Muscle layer of colon (tissue), 2 donors: ENCODE measurements around the gene ZNF248.

Experiments
- H3K27ac ChIP-seq: one replicate; pipeline ENCODE4 v1.7.0; 2013; ENCODE audit warnings: low read depth, mild to moderate bottlenecking, low read length, moderate library complexity
- H3K27me3 ChIP-seq, 2 donors: one replicate each; pipeline ENCODE4 v1.7.0; 2013; ENCODE audit warnings: low read length in 2 of 2, mild to moderate bottlenecking in 2 of 2; ENCODE audit not compliant: insufficient read depth in 2 of 2, control insufficient read depth in 1 of 2
- H3K36me3 ChIP-seq: one replicate; pipeline ENCODE4 v1.7.0; 2013; ENCODE audit warnings: mild to moderate bottlenecking, low read length; ENCODE audit not compliant: insufficient read depth
- H3K4me1 ChIP-seq: one replicate; pipeline ENCODE4 v1.7.0; 2013; ENCODE audit warnings: mild to moderate bottlenecking, low read length; ENCODE audit not compliant: insufficient read depth
- H3K4me3 ChIP-seq, 2 donors: one replicate each; pipeline ENCODE4 v1.7.0; 2013; ENCODE audit warnings: low read length in 2 of 2, low read depth in 1 of 2, mild to moderate bottlenecking in 1 of 2, moderate library complexity in 1 of 2
- H3K9ac ChIP-seq: one replicate; pipeline ENCODE4 v1.7.0; 2013; ENCODE audit warnings: low read length
- H3K9me3 ChIP-seq: one replicate; pipeline ENCODE4 v1.7.0; 2013; ENCODE audit warnings: mild to moderate bottlenecking, low read length
- donor health status: abdominal sarcoma.
- donor health status: Adenocarcinoma of cecum.

ZNF248 gene

GRCh38 chr10:37774351-37774750 is 83.1 kb downstream of the ZNF248 start:
- H3K36me3 ChIP-seq: no peaks in the 10 kb centered on the region
- no peaks in the 10 kb centered on the region for H3K9me3 ChIP-seq
- no peaks in the 10 kb centered on the region for H3K4me1 ChIP-seq
- no peak overlapping the region for H3K4me3 ChIP-seq
- H3K9ac ChIP-seq: no peak overlapping the region
- H3K27ac ChIP-seq: no peak overlapping the region
- H3K27me3 ChIP-seq: no peaks in the 10 kb centered on the region

- Histone ChIP-seq H3K9ac (no peak overlapping the region), H3K9me3 (no peaks in the 10 kb centered on the region), H3K36me3 (no peaks in the 10 kb centered on the region), H3K27ac (no peak overlapping the region), H3K4me1 (no peaks in the 10 kb centered on the region), H3K4me3 (no peak overlapping the region), H3K27me3 (no peaks in the 10 kb centered on the region)
Observed at GRCh38 chr10:37765216-37765615, 92.2 kb downstream of the ZNF248 start.

- H3K9ac ChIP-seq: no peak overlapping the region
- H3K27ac ChIP-seq: no peak overlapping the region
- H3K9me3 ChIP-seq: no peaks in the 10 kb centered on the region
- H3K4me3 ChIP-seq: no peak overlapping the region
- no peaks in the 10 kb centered on the region for H3K27me3 ChIP-seq
- H3K4me1 ChIP-seq: no peaks in the 10 kb centered on the region
- H3K36me3 ChIP-seq: no peaks in the 10 kb centered on the region
Observed at GRCh38 chr10:37763132-37763531, 94.3 kb downstream of the ZNF248 start.

- H3K4me3 ChIP-seq: no peak overlapping the region
- no peak overlapping the region for H3K27ac ChIP-seq
- no peaks in the 10 kb centered on the region for H3K27me3 ChIP-seq
- H3K36me3 ChIP-seq: no peaks in the 10 kb centered on the region
- H3K9ac ChIP-seq: no peak overlapping the region
- H3K9me3 ChIP-seq: no peaks in the 10 kb centered on the region
- no peaks in the 10 kb centered on the region for H3K4me1 ChIP-seq
Observed at GRCh38 chr10:37762287-37762686, 95.1 kb downstream of the ZNF248 start.

- Histone ChIP-seq H3K9ac (no peak overlapping the region), H3K27ac (no peak overlapping the region), H3K27me3 (no peaks in the 10 kb centered on the region), H3K9me3 (no peaks in the 10 kb centered on the region), H3K36me3 (no peaks in the 10 kb centered on the region), H3K4me3 (no peak overlapping the region), H3K4me1 (no peaks in the 10 kb centered on the region)
Observed at GRCh38 chr10:37760817-37761216, 96.6 kb downstream of the ZNF248 start.

GRCh38 chr10:37758074-37758473 is 99.3 kb downstream of the ZNF248 start:
- H3K27ac ChIP-seq: no peak overlapping the region
- no peak overlapping the region for H3K9ac ChIP-seq
- no peaks in the 10 kb centered on the region for H3K36me3 ChIP-seq
- no peaks in the 10 kb centered on the region for H3K27me3 ChIP-seq
- H3K4me3 ChIP-seq: no peak overlapping the region
- H3K4me1 ChIP-seq: peaks cover 4% of the 10 kb centered on the region
- no peaks in the 10 kb centered on the region for H3K9me3 ChIP-seq

- H3K27ac ChIP-seq: no peak overlapping the region
- no peak overlapping the region for H3K4me3 ChIP-seq
- no peaks in the 10 kb centered on the region for H3K36me3 ChIP-seq
- peaks cover 4% of the 10 kb centered on the region for H3K4me1 ChIP-seq
- H3K9ac ChIP-seq: no peak overlapping the region
- no peaks in the 10 kb centered on the region for H3K9me3 ChIP-seq
- no peaks in the 10 kb centered on the region for H3K27me3 ChIP-seq
Observed at GRCh38 chr10:37754538-37755323, 102.7 kb downstream of the ZNF248 start.

GRCh38 chr10:37752334-37752875 is 105.0 kb downstream of the ZNF248 start:
- H3K36me3 ChIP-seq: no peaks in the 10 kb centered on the region
- peaks cover 4% of the 10 kb centered on the region for H3K4me1 ChIP-seq
- H3K27me3 ChIP-seq: no peaks in the 10 kb centered on the region
- H3K4me3 ChIP-seq: no peak overlapping the region
- H3K9me3 ChIP-seq: no peaks in the 10 kb centered on the region
- no peak overlapping the region for H3K27ac ChIP-seq
- no peak overlapping the region for H3K9ac ChIP-seq

- H3K9ac ChIP-seq: no peak overlapping the region
- H3K9me3 ChIP-seq: no peaks in the 10 kb centered on the region
- no peak overlapping the region for H3K4me3 ChIP-seq
- no peaks in the 10 kb centered on the region for H3K4me1 ChIP-seq
- no peaks in the 10 kb centered on the region for H3K27me3 ChIP-seq
- H3K27ac ChIP-seq: no peak overlapping the region
- no peaks in the 10 kb centered on the region for H3K36me3 ChIP-seq
Observed at GRCh38 chr10:37748170-37748569, 109.2 kb downstream of the ZNF248 start.

GRCh38 chr10:37747081-37747480 is 110.3 kb downstream of the ZNF248 start:
- Histone ChIP-seq H3K4me3 (no peak overlapping the region), H3K27ac (no peak overlapping the region), H3K9me3 (no peaks in the 10 kb centered on the region), H3K27me3 (no peaks in the 10 kb centered on the region), H3K9ac (no peak overlapping the region), H3K36me3 (no peaks in the 10 kb centered on the region), H3K4me1 (no peaks in the 10 kb centered on the region)

GRCh38 chr10:37741831-37742230 is 115.6 kb downstream of the ZNF248 start:
- H3K9me3 ChIP-seq: no peaks in the 10 kb centered on the region
- no peaks in the 10 kb centered on the region for H3K4me1 ChIP-seq
- no peak overlapping the region for H3K27ac ChIP-seq
- H3K27me3 ChIP-seq: no peaks in the 10 kb centered on the region
- H3K9ac ChIP-seq: no peak overlapping the region
- H3K4me3 ChIP-seq: no peak overlapping the region
- H3K36me3 ChIP-seq: no peaks in the 10 kb centered on the region

- Histone ChIP-seq H3K27ac (no peak overlapping the region), H3K4me1 (no peaks in the 10 kb centered on the region), H3K4me3 (no peak overlapping the region), H3K9ac (no peak overlapping the region), H3K27me3 (no peaks in the 10 kb centered on the region), H3K36me3 (no peaks in the 10 kb centered on the region), H3K9me3 (no peaks in the 10 kb centered on the region)
Observed at GRCh38 chr10:37739181-37739580, 118.2 kb downstream of the ZNF248 start.
